ENCODE results near the gene MTFMT.
"Not testable (repeated sequence)": the region's sequence is repeated elsewhere in the genome, so short reads cannot be mapped to it uniquely, and the experiment has no call there.

MTFMT gene

GRCh38 chr15:65028921-65029735 is at the start of gene MTFMT:
Gene MTFMT (minus strand): TSS chr15:65029639. CDS start chr15:65029613, 26 bp downstream.
- DNase-seq (ENCODE audit: low read depth): peak; percentile 71
- peak within 1 kb of the TSS; percentile 86 for H3K4me3 ChIP-seq (ENCODE audit: low read length)
- TF ChIP-seq CTCF (conservative IDR thresholded peaks at IDR 0.05; ENCODE audit: low read length): peak; percentile 13; the same call in 1 of the 2 replicates

GRCh38 chr15:65077981-65078352 is 48.5 kb upstream of the MTFMT start:
- peak; percentile 55 for DNase-seq (ENCODE audit: low read depth)

GRCh38 chr15:65077291-65077980 is 48.0 kb upstream of the MTFMT start:
- H3K4me3 ChIP-seq (ENCODE audit: low read length): no peak overlapping the region
- DNase-seq (ENCODE audit: low read depth): no peak
- TF ChIP-seq CTCF (conservative IDR thresholded peaks at IDR 0.05; ENCODE audit: low read length): no peak

More at GRCh38 chr15:65077981-65078352, 48.5 kb upstream of the MTFMT start:
- no peak overlapping the region for H3K4me3 ChIP-seq (ENCODE audit: low read length)
- TF ChIP-seq CTCF (conservative IDR thresholded peaks at IDR 0.05; ENCODE audit: low read length): peak; percentile 68

GRCh38 chr15:65076486-65077290 is 47.2 kb upstream of the MTFMT start, which contains the start of gene KBTBD13:
Gene KBTBD13 (plus strand): TSS chr15:65076746. CDS start chr15:65076816, 70 bp downstream.
- DNase-seq (ENCODE audit: low read depth): no peak
- no peak for TF ChIP-seq CTCF (conservative IDR thresholded peaks at IDR 0.05; ENCODE audit: low read length)
- no peak within 1 kb of the TSS for H3K4me3 ChIP-seq (ENCODE audit: low read length)

- DNase-seq (ENCODE audit: low read depth); H3K4me3 ChIP-seq (ENCODE audit: low read length): not testable (repeated sequence)
Observed at GRCh38 chr15:65075607-65076395, 46.4 kb upstream of the MTFMT start.

- DNase-seq (ENCODE audit: low read depth); H3K4me3 ChIP-seq (ENCODE audit: low read length): not testable (repeated sequence)
Observed at GRCh38 chr15:65074946-65075345, 45.5 kb upstream of the MTFMT start.

- no peak for DNase-seq (ENCODE audit: low read depth)
- no peak for TF ChIP-seq CTCF (conservative IDR thresholded peaks at IDR 0.05; ENCODE audit: low read length)
- H3K4me3 ChIP-seq (ENCODE audit: low read length): no peak overlapping the region
Observed at GRCh38 chr15:65072617-65073016, 43.2 kb upstream of the MTFMT start.

Measured in AG10803 (cell line).